WTC11 (cell line): ENCODE data around the gene ELANE.

Experiments used
- CTCF ChIP-seq: fragments of 200-600 bp; IDR thresholded peaks from 2 replicates; pipeline ENCODE4 v1.8.0; 2022; ENCODE audit warnings: antibody characterized with exemption
- E2F1 ChIP-seq: sonication (generic); formaldehyde crosslinking; IDR thresholded peaks from 2 replicates; pipeline ENCODE4 v1.8.0; 2022; ENCODE audit warnings: mild to moderate bottlenecking, missing genetic modification reagents
- EMX1 ChIP-seq: fragments of 250-450 bp; sonication (Bioruptor Pico); IDR thresholded peaks from 2 replicates; pipeline ENCODE4 v1.8.0; 2021; ENCODE audit warnings: mild to moderate bottlenecking
- GRHL2 ChIP-seq: fragments of 250-450 bp; sonication (Bioruptor Pico); IDR thresholded peaks from 2 replicates; pipeline ENCODE4 v1.8.0; 2022; ENCODE audit warnings: mild to moderate bottlenecking, moderate library complexity; ENCODE audit not compliant: insufficient replicate concordance, severe bottlenecking
- IRF2 ChIP-seq: sonication (generic); formaldehyde crosslinking; IDR thresholded peaks from 2 replicates; pipeline ENCODE4 v1.8.0; 2022; ENCODE audit warnings: low read depth, missing genetic modification reagents, borderline replicate concordance
- MAX ChIP-seq: sonication (generic); formaldehyde crosslinking; IDR thresholded peaks from 2 replicates; pipeline ENCODE4 v1.8.0; 2022; ENCODE audit warnings: mild to moderate bottlenecking, missing genetic modification reagents
- USF1 ChIP-seq: sonication (generic); formaldehyde crosslinking; IDR thresholded peaks from 2 replicates; pipeline ENCODE4 v1.8.0; 2022; ENCODE audit warnings: mild to moderate bottlenecking, missing genetic modification reagents
- USF2 ChIP-seq: sonication (generic); formaldehyde crosslinking; IDR thresholded peaks from 2 replicates; pipeline ENCODE4 v1.8.1; 2023; ENCODE audit warnings: mild to moderate bottlenecking, missing genetic modification reagents, moderate library complexity
- ZNF121 ChIP-seq: sonication (generic); formaldehyde crosslinking; IDR thresholded peaks from 2 replicates; pipeline ENCODE4 v1.8.0; 2023; ENCODE audit warnings: missing genetic modification reagents
- ZNF232 ChIP-seq: sonication (generic); formaldehyde crosslinking; IDR thresholded peaks from 2 replicates; pipeline ENCODE4 v1.8.0; 2022; ENCODE audit warnings: mild to moderate bottlenecking, missing genetic modification reagents
- TF ChIP-seq, protein P1 (sequence below): sonication (generic); formaldehyde crosslinking; IDR thresholded peaks from 2 replicates; pipeline ENCODE4 v1.8.1; 2023; ENCODE audit warnings: mild to moderate bottlenecking, moderate library complexity, missing genetic modification reagents
- TF ChIP-seq, protein P2 (sequence below): sonication (generic); formaldehyde crosslinking; conservative IDR thresholded peaks from 2 replicates; pipeline ENCODE4 v1.8.1; 2022; ENCODE audit warnings: mild to moderate bottlenecking, missing genetic modification reagents

DNA sequence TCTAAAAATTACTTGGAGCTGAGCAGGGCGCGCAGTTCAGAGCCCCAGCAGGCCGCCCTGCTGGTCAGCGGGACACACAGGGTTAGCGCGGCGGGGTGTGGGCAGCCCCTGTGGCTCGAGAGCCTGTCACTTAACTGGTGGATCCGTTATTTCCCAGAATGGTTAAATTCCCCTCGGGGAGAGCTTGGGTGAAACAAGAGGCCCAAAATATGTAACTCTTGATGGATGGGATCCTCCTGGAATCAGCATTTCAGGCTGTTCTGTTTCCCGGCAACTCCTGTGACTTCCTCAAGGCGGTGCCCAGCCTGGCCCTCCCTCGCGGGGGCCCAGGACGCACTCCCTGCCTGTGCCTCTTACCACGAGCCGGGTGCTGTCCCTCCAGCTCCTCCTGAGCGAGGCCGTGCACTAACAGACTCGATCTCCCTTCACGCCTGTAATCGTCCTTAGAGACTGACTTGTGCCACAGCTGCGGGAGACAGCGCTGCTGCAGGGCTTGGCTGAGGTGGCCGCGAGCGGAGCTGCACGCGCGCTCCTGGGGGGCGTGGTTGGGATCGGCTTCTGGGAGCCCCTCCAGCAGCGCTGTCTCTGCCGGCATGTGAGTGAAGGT lies 45.2 kb upstream of the ELANE start:
- TF ChIP-seq MAX (CRISPR knock-in tag): no peak
- no peak for TF ChIP-seq ZNF232 (CRISPR knock-in tag)
- no peak for TF ChIP-seq USF2 (CRISPR knock-in tag)
- no peak for TF ChIP-seq IRF2 (CRISPR knock-in tag)
- TF ChIP-seq CTCF: no peak
- TF ChIP-seq, protein P1, sequence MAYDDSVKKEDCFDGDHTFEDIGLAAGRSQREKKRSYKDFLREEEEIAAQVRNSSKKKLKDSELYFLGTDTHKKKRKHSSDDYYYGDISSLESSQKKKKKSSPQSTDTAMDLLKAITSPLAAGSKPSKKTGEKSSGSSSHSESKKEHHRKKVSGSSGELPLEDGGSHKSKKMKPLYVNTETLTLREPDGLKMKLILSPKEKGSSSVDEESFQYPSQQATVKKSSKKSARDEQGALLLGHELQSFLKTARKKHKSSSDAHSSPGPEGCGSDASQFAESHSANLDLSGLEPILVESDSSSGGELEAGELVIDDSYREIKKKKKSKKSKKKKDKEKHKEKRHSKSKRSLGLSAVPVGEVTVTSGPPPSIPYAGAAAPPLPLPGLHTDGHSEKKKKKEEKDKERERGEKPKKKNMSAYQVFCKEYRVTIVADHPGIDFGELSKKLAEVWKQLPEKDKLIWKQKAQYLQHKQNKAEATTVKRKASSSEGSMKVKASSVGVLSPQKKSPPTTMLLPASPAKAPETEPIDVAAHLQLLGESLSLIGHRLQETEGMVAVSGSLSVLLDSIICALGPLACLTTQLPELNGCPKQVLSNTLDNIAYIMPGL (CRISPR knock-in tag): no peak
- TF ChIP-seq, protein P2, sequence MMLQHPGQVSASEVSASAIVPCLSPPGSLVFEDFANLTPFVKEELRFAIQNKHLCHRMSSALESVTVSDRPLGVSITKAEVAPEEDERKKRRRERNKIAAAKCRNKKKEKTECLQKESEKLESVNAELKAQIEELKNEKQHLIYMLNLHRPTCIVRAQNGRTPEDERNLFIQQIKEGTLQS: no peak
- TF ChIP-seq E2F1 (CRISPR knock-in tag): no peak
- no peak for TF ChIP-seq EMX1 (CRISPR knock-in tag)
- TF ChIP-seq GRHL2 (CRISPR knock-in tag): no peak
- TF ChIP-seq USF1 (CRISPR knock-in tag): no peak
- TF ChIP-seq ZNF121 (CRISPR knock-in tag): no peak
